Liver (tissue), 9 donors: Measurements from ENCODE around the gene MUTYH. TPM values are rescaled to one million over a fixed set of nuclear protein-coding genes. Genes with fewer than 3 reads are reported as not detected.

ENCODE experiments used
- DNase-seq: peaks from one replicate; pipeline ENCODE4 v3.0.0-alpha.2; 2017; ENCODE audit warnings: low spot score
- H3K27ac ChIP-seq, 2 donors: one replicate each; pipeline ENCODE4 v1.7.0; 2013; ENCODE audit warnings: inconsistent platforms in 2 of 2, low read length in 2 of 2, control low read depth in 1 of 2, low read depth in 1 of 2, mild to moderate bottlenecking in 1 of 2
- H3K27me3 ChIP-seq, 4 donors: one replicate each; pipeline versions ENCODE4 v1.6.1 to v1.7.0; 2013; ENCODE audit warnings: low read length in 3 of 4, inconsistent platforms in 1 of 4, mild to moderate bottlenecking in 1 of 4, moderate library complexity in 1 of 4; ENCODE audit not compliant: control insufficient read depth in 4 of 4, insufficient read depth in 4 of 4
- H3K36me3 ChIP-seq, 4 donors: one replicate each; pipeline versions ENCODE4 v1.6.1 to v1.7.0; 2013; ENCODE audit warnings: low read length in 3 of 4, mild to moderate bottlenecking in 3 of 4, low read depth in 1 of 4, moderate library complexity in 1 of 4; ENCODE audit not compliant: control insufficient read depth in 4 of 4, insufficient read depth in 3 of 4
- H3K4me1 ChIP-seq, 4 donors: one replicate each; pipeline versions ENCODE4 v1.6.1 to v1.7.0; 2013; ENCODE audit warnings: low read length in 3 of 4, mild to moderate bottlenecking in 3 of 4, moderate library complexity in 1 of 4; ENCODE audit not compliant: control insufficient read depth in 4 of 4, insufficient read depth in 4 of 4
- H3K4me3 ChIP-seq, 3 donors: one replicate each; pipeline versions ENCODE4 v1.6.1 to v1.7.0; 2013; ENCODE audit warnings: low read length in 3 of 3, control low read depth in 1 of 3, low read depth in 1 of 3, mild to moderate bottlenecking in 1 of 3
- H3K9ac ChIP-seq, 2 donors: one replicate each; pipeline ENCODE4 v1.7.0; 2013; ENCODE audit warnings: low read length in 2 of 2, mild to moderate bottlenecking in 2 of 2, moderate library complexity in 2 of 2, control low read depth in 1 of 2, low read depth in 1 of 2
- H3K9me3 ChIP-seq, 4 donors: one replicate each; pipeline versions ENCODE4 v1.6.1 to v1.7.0; 2013; ENCODE audit warnings: low read length in 3 of 4; ENCODE audit not compliant: control insufficient read depth in 4 of 4
- CTCF ChIP-seq: fragments of 150-350 bp; IDR thresholded peaks from 2 replicates; pipeline ENCODE4 v1.5.1; 2017; ENCODE audit warnings: improper control_type of control experiment, low read depth, low read length; ENCODE audit not compliant: missing input control
- EGR1 ChIP-seq, 2 donors: IDR thresholded peaks; 2 replicates each; pipeline ENCODE4 v1.6.1; 2016 to 2018; ENCODE audit warnings: antibody characterized with exemption in 2 of 2, low read depth in 2 of 2
- FOXA1 ChIP-seq: IDR thresholded peaks from 2 replicates; pipeline ENCODE4 v1.6.1; 2016; ENCODE audit warnings: antibody characterized with exemption
- FOXA2 ChIP-seq: IDR thresholded peaks from 2 replicates; pipeline ENCODE4 v1.6.1; 2016; ENCODE audit warnings: antibody characterized with exemption
- GABPA ChIP-seq, 2 donors: IDR thresholded peaks in 1 of 2; conservative IDR thresholded peaks in 1 of 2; 2 replicates each; pipeline ENCODE4 v1.6.1; 2016; ENCODE audit warnings: antibody characterized with exemption in 2 of 2, mild to moderate bottlenecking in 1 of 2, moderate library complexity in 1 of 2
- HNF4A ChIP-seq, 2 donors: conservative IDR thresholded peaks; 2 replicates each; pipeline ENCODE4 v1.6.1; 2016; ENCODE audit warnings: antibody characterized with exemption in 2 of 2, mild to moderate bottlenecking in 2 of 2
- HNF4G ChIP-seq: IDR thresholded peaks from 2 replicates; pipeline ENCODE4 v1.6.1; 2016; ENCODE audit warnings: antibody characterized with exemption
- JUND ChIP-seq, 2 donors: IDR thresholded peaks; 2 replicates each; pipeline ENCODE4 v1.6.1; 2016; ENCODE audit warnings: antibody characterized with exemption in 2 of 2
- MAX ChIP-seq: IDR thresholded peaks from 2 replicates; pipeline ENCODE4 v1.6.1; 2016; ENCODE audit warnings: antibody characterized with exemption
- NR2F2 ChIP-seq: IDR thresholded peaks from 2 replicates; pipeline ENCODE4 v1.6.1; 2016; ENCODE audit warnings: antibody characterized with exemption
- RAD21 ChIP-seq, 2 donors: IDR thresholded peaks; 2 replicates each; pipeline ENCODE4 v1.6.1; 2016; ENCODE audit warnings: antibody characterized with exemption in 2 of 2, mild to moderate bottlenecking in 2 of 2
- REST ChIP-seq: IDR thresholded peaks from 2 replicates; pipeline ENCODE4 v1.6.1; 2016; ENCODE audit warnings: antibody characterized with exemption, mild to moderate bottlenecking
- RXRA ChIP-seq, 2 donors: IDR thresholded peaks; 2 replicates each; pipeline ENCODE4 v1.6.1; 2017 to 2018; ENCODE audit warnings: antibody characterized with exemption in 2 of 2, mild to moderate bottlenecking in 1 of 2
- SP1 ChIP-seq: IDR thresholded peaks from 2 replicates; pipeline ENCODE4 v1.6.1; 2018; ENCODE audit warnings: antibody characterized with exemption, mild to moderate bottlenecking
- TAF1 ChIP-seq: conservative IDR thresholded peaks from 2 replicates; pipeline ENCODE4 v1.6.1; 2016; ENCODE audit warnings: antibody characterized with exemption, mild to moderate bottlenecking
- YY1 ChIP-seq: IDR thresholded peaks from 2 replicates; pipeline ENCODE4 v1.6.1; 2016; ENCODE audit warnings: antibody characterized with exemption, mild to moderate bottlenecking
- ZBTB33 ChIP-seq: IDR thresholded peaks from 2 replicates; pipeline ENCODE4 v1.6.1; 2016; ENCODE audit warnings: antibody characterized with exemption
- WGBS: extraction: QIAGEN DNeasy Blood & Tissue Kit; methylation state at CpG from one replicate; pipeline ENCODE4 v1.1.7; 2013; 5-methylcytosine and 5-hydroxymethylcytosine counted together
- polyA plus RNA-seq, 2 donors: library from polyadenylated mRNA; stranded (reverse) in 1 of 2; unstranded in 1 of 2; fragments of 200-250 nt in 1 of 2; fragments of >200 nt in 1 of 2; fragmentation: Nextera tagmentation in 1 of 2; extraction: Ambion mirVana in 1 of 2; gene quantifications; one replicate each; pipeline versions ENCODE4 v1.2.1 to v1.2.3, GENCODE V29; 2013 to 2015
- total RNA-seq, 2 donors: library from RNA; depleted of rRNA; stranded (reverse); fragments of >200 nt; gene quantifications; one replicate each; pipeline ENCODE4 v1.2.3, GENCODE V29; 2014
- TF ChIP-seq, protein P1 (sequence below): IDR thresholded peaks from 2 replicates; pipeline ENCODE4 v1.6.1; 2016; ENCODE audit warnings: antibody characterized with exemption
- donor health status: healthy.
- donor health status: healthy.
- donor health status: healthy.
- donor health status: healthy.
- donor health status: healthy.

Gene MUTYH
- total and polyA plus RNA-seq, 4 donors: 5.2 to 10.0 (median 8.2) TPM

GRCh38 chr1:45303520-45304310, 36.5 kb downstream of the MUTYH start:
- no peak for TF ChIP-seq HNF4G
- no peak for TF ChIP-seq REST
- TF ChIP-seq, protein P1, sequence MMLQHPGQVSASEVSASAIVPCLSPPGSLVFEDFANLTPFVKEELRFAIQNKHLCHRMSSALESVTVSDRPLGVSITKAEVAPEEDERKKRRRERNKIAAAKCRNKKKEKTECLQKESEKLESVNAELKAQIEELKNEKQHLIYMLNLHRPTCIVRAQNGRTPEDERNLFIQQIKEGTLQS: peak; percentile 61
- no peak for TF ChIP-seq NR2F2
- peak; percentile 86 for TF ChIP-seq YY1
- TF ChIP-seq TAF1: no peak
- peak; percentile 50 for TF ChIP-seq CTCF
- peak in 1 of 2 donors; percentile 66 for TF ChIP-seq EGR1 (IDR thresholded peaks at IDR 0.05; ENCODE audit: low read depth in 2 of 2)
- no peak for TF ChIP-seq FOXA1
- TF ChIP-seq JUND (IDR thresholded peaks at IDR 0.05): peak; percentile 17 to 52
- peak; percentile 3 to 54 for TF ChIP-seq RXRA (IDR thresholded peaks at IDR 0.05)
- TF ChIP-seq ZBTB33: no peak
- peak; percentile 31 for TF ChIP-seq MAX
- peak; percentile 75 for TF ChIP-seq SP1
- TF ChIP-seq FOXA2: no peak
- peak; percentile 50 to 88 for TF ChIP-seq GABPA (IDR thresholded peaks at IDR 0.05 in 1 of 2, conservative IDR thresholded peaks at IDR 0.05 in 1 of 2)
- peak; percentile 4 to 19 for TF ChIP-seq HNF4A (conservative IDR thresholded peaks at IDR 0.05)
- TF ChIP-seq RAD21 (IDR thresholded peaks at IDR 0.05): peak; percentile 65 to 76

More at GRCh38 chr1:45303520-45304310, 36.5 kb downstream of the MUTYH start:
- Histone ChIP-seq H3K4me1 (peaks cover 3 to 17% (median 10%) of the 10 kb centered on the region in 4 donors), H3K9me3 (no peaks in the 10 kb centered on the region), H3K4me3 (peak overlapping the region; percentile 65 to 96 (median 80)), H3K9ac (peak overlapping the region; percentile 83 to 87), H3K27me3 (no peaks in the 10 kb centered on the region), H3K27ac (peak overlapping the region; percentile 90 to 96), H3K36me3 (no peaks in the 10 kb centered on the region)
- peak; percentile 98 for DNase-seq
- WGBS: under 1% methylated on average over 68 of the region's 68 CpGs
